Stimulated activated CD4-positive, alpha-beta T cell treated with anti-CD3 and anti-CD28 coated beads, Interleukin-1b, Interleukin-23, amount 100 ng/mL, for 48 hours (primary cell): ENCODE measurements around the gene MAST2.

Experiments
- DNase-seq: peaks from one replicate; pipeline ENCODE4 v3.0.0-alpha.2; 2020

Gene MAST2

DNA sequence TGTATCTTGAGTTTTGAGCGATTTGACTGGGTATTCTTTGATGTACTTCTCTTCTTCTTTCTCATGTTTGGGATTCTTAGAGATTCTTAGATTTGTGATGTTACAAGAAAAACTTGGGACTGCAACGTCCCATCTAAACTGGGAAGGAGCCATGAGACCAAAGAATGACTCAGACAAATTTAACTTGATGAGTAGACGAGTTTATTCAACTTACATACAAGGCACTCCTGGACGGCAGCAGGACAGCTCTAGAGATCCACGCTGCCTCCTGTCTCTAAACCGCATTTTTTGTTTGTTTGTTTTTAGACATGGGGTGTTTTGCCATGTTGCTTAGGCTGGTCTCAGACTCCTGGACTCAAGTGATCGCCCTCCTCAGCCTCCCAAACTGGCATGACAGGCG lies 191.9 kb downstream of the MAST2 start:
- DNase-seq = no peak

DNA sequence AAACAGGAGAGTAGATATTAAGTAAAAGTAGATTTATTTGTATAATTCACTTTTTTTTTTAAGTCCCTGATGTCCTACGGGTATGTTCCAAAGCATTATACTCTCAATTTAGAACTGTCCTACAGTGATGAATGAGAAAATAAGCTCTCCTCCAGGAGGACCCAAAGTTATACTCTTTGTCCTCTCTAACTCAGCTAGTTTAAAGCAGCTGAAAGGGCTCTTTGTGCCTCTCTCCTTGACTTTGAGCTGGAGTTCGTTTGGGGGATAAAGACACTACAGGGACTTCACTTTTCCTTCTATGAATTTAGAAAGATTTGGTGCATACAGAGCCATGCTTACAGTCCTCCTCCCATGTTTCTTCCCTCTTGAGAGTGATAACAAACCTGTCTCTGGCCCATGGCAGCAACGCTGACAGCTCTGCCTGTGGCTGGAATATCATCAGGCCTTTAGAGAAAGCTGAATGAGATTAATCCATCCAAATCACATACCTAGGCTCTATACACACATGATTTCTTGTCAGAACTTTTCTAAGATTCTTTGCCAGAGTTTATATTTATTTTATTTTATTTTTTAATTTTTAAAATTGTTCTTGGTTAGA lies 194.7 kb downstream of the MAST2 start:
- DNase-seq = no peak

DNA sequence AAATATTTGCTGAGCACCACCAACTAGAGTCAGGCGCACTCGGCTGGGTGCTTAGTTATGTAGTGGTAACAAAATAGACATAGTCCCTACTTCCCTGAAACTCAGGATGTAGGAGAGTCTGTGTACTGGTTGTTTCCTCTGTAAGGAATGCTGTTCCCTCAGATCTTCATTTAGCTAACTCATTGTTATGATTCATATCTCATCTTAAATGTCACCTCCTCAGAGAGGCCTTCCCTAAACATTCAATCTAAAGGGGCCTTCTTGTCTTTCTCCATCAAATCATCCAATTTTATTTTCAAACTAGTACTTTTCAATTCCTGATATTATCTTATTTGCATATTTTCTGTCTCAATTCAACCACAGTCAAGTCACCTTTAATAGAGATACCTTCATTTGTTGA lies 196.1 kb downstream of the MAST2 start:
- no peak for DNase-seq

DNA sequence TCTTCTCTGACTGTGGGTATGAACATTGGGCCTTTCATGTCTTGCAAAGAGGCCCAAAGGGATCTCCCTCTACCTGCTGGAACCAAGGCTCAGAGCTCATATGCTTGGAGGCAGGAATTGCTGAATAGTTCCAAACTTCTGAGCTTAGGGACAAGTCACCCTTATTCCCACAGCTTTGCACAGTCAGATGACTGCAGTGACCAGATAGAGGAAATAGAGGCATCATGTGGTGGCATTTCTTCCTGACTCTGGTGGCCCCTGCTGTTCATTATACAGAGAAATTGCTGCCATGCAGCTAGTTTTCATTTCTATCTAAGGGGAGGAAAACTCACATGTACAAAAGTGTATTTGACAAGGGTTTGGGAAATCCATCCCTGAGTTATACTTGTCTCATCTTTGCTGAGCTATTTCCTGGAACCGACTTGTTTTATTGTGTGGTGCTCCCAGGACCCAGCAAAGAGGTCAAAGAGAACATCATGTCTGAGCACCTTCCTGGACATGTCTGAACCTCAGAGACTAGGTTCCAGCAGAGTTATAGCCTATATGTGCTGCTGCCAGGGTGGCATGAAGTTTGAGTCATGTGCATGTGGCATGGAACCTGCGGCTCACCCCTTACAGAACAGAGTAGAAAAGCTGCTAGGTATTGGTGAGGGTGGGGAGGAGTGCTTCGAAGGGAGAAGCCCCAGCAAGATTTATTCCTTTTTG lies 197.8 kb downstream of the MAST2 start:
- no peak for DNase-seq

DNA sequence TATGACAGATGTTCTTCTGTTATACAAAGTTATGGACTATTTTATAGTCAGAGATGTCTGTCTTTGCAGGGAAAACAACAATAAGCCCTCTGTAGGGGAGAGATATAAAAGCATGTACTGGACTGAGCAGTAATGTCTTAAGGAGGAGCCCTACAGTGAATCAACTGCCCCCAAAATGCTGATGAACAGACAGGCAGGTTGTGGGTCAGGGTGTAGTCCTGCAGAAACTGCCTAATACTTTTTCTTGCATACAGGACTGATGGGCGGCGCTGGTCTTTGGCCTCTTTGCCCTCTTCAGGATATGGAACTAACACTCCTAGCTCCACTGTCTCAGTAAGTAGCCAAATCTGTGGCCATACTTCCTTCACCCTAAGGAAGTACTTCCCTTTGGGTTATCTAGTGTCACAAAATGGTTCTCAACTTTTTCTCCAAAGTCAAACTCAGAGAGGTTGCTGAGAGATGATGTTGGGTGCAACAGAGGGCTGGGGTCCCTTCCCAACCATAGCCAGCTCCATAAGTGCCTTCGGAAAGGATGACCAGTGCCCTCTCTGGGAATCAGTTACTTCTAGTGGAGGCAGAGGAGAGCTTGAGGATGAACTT lies 199.2 kb downstream of the MAST2 start:
- no peak for DNase-seq

DNA sequence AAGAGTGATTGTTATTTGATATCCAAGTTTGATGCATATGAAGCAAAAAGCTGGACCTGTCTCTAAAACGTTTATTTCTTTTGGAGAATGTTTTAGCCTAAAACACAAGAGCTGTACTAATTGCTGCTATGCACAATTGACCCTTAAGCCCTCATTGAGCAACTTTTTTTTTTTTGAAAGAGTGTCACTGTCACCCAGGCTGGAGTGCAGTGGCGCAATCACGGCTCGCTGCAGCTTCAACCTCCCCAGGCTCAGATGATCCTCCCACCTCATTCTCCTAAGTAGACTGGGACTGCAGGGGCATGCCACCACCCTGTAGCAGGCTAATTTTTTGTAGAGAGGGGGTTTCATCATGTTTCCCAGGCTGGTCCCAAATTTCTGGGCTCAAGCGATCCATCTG lies 199.9 kb downstream of the MAST2 start:
- no peak for DNase-seq

DNA sequence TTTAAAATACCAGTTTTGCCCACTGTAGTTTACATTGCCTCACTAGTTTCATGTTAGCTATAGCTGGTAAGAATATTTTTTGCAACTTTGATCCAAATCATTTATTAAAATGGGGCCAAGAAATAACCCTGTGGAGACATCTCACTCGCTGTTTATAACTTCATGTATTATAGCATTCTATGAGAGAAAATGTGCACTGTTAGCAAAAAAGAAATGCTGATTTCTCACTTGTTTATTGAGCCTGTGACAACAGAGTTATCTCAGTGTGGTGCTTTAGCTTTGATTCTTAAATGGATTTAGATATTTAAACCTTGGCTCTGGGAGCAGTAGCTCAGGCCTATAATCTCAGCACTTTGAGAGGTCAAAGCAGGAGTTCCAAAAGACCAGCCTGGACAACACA lies 201.1 kb downstream of the MAST2 start:
- DNase-seq = no peak

DNA sequence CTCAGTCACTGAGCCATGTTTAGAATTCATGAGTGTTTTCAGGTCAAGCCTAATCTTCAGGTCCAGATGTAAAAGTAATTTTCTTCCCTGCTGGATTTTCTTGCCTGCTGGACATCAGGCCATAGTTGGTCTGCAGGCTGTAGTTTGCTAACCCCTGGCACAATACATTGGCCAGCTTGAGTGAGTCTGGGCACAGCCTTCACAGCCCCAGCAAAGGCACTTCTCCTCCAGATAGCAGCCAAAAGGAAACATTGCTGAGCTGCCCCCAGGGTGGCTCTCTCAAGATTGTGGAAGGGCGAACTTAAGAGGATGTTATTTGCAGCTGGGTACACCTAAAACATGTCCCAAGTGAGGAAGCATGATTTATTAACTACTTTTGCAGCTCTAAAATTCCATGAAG lies 202.2 kb downstream of the MAST2 start:
- DNase-seq = no peak

DNA sequence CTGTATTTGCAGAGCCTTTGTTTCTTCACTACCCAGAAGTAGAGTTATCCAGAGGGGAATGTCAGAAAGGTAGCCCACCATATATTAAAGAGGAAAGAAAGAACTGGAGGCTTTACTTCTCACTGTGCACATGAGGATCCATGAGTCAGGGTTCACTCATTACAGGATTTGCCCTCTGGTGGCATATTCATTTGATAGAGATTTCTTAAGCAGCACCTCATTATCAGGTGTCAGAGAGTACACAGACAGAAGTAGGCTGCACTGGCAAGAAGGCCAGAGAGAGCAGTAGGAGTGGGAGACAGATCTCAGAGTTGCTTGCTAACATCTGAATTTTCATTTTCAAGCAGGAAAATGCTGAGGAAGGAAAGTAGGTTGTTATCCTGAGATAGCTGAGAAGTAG lies 205.2 kb downstream of the MAST2 start:
- DNase-seq = no peak

DNA sequence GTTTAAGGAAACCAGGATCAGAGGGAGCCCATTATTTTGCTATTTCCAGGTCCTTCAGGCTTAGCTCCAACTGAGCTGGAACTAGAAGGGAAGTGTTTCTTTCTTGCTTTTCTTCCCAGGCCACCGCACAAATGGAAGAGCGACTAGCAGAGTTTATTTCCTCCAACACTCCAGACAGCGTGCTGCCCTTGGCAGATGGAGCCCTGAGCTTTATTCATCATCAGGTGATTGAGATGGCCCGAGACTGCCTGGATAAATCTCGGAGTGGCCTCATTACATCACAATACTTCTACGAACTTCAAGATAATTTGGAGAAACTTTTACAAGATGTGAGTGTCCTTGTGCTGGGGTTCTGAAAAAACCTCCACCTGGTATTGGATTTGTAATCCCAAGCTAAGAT lies 207.2 kb downstream of the MAST2 start:
- no peak for DNase-seq

DNA sequence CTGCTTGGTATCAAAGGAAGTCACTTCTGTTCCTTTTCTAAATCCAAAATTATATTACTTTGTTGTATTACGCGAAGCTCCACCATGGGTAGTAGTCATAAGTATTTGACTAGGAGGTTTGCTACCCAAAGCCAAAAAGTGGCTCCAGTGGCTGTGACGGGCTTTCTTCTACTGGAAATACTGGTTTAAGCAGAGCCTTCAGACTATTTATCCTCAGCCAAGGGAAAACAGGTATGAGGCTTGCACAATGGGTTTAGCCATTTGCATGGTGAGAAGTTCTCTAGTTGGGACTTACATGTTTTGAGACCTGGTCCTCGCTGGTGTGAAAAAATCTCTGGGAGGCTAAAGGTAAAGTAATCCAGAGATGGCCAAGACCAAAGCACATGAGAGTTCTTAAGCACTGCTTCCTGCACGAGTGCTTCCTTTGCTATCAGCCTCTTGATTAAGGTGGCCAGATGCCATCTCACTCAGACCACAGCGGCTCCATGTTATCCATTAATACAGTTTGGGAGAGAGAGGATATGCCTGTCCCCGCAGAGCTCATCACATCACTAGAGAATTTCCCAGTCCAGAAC lies 207.8 kb downstream of the MAST2 start:
- no peak for DNase-seq

DNA sequence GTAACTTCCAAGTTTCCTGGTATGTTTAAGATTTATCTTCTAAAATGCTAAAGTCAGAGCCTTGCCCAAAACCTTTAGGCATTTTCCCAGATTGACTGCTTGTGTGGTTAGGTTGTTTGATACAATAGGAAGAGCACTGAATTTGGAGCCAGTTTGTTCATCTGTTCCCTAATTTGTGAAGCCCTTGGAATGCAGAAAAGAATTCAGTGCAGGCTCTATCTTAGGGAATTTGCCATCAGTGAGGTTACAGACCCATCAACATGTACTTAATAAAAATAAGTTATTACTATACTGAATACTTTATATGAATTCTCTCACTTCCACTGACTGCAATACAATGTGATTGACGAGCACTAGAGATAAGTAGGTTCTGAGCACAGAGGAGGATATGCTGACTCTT lies 208.8 kb downstream of the MAST2 start:
- DNase-seq = no peak

DNA sequence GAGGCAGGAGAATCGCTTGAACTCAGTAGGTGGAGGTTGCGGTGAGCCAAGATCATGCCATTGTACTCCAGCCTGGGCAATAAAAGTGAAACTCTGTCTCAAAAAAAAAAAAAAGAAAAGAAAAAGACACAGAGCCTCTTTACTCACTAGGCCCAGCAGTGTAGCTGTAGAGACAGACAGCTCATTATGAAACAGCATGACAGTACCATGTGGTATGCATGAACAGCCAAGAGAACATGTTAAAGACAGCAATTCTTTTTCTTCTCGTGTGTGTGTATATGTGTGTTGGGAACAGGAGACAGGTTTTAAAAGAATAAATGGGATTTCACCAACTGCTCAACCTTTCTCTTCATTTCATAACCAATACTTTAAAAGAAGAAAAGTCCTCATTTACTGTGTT lies 210.2 kb downstream of the MAST2 start:
- DNase-seq = no peak

DNA sequence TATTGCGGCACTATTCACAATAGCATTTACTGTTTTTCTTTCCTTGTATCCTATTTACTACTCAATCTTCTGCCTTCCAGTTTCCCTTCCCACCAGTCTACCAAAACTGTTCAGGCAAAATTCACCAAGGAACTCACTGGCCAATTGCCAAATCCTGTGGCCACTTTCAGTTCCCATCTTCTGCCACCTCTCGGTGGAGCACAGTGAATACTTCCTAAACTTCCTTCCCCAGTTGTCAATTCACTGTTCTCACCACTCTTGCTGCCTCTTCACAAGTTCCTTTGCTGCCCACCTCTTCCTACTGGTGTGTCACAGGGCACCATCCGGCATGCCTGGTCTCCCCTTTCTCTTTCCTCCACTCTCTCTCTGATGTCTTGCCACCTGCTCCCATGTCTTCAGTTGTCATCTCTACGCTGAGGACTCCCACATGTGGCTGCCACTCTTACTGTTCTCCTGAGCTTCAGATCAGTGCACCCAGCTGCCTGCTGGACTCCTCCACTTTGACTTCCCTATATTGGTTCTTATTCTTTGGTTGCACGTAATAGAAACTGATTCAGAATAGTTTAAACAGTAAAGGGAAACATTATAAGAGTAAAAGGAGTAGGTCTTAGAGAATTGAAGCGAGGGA lies 214.6 kb downstream of the MAST2 start:
- DNase-seq = no peak

DNA sequence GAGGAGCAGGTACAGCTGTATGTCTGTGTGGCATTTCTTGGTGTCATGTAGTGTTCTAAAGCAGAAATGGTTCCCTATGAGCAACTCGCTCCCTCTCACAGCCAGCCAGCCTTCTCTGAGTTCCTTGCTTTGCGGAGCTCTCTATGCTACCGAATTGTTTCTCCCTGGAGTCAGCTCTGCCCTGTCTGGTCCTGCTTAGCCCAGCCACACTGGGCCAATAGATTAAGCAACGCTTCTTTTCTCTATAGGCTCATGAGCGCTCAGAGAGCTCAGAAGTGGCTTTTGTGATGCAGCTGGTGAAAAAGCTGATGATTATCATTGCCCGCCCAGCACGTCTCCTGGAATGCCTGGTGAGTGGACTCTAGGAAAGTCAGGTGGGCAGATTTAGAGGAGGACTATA lies 215.9 kb downstream of the MAST2 start:
- no peak for DNase-seq

DNA sequence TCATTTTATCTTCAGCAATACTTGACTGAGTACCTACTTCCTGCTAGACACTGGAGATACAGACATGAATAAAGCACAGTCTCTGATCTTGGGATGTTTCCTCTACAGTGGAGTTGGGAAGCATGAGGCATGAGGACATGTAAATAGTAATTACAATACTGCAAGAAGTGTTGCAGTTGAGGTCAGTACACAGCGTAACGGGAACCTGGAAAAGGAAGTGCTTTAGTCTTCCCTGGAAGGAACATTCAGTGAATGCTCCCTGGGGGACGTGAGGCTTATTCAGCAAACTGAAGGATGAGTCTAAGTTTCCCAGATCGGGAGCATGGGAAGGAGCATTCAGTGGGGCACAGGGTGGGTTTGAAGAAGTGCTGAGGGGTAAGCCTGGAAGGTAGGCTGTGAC lies 216.6 kb downstream of the MAST2 start:
- DNase-seq = no peak

DNA sequence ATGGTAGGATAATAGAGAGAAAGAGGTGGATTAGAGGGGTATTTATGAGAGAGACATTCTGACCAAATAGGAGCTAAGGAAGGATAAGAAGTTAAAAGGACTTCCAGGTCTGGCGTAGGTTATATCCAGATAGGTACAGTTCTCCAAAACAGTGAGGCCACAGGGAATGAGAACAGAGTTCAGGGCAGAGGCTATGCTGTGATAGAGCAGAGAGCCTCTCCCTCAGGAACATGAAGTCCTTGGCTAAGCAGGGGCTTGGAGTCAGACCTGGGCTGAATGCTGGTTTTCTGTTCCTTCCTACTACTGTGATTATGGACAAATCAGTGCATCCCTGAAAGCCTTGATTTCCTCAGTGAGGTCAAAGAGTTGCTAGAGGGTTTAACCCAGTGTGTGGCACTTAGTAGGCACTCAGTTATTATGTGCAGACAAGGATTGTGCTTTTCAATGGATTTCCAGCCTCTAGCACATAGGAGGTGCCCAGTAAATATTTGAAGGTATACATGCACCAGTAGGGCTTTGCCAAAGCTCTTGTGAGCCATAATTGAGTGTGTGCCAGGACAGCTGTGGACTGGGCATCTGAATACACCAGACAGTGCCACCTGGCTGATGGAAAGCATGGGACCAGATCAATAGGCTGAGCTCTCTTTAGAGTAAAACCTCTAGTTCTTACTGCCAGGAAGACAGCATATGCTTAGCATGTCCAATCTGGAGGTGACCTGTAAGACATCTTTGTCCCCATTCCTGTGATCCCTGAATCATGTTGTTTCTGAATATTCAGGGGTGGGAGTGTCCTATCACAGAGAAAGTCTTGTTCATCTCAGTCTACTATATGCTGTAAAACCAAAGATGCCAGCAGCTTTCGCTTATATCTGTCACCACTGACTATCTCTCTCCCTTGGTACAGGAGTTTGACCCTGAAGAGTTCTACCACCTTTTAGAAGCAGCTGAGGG lies 217.9 kb downstream of the MAST2 start:
- DNase-seq = no peak

DNA sequence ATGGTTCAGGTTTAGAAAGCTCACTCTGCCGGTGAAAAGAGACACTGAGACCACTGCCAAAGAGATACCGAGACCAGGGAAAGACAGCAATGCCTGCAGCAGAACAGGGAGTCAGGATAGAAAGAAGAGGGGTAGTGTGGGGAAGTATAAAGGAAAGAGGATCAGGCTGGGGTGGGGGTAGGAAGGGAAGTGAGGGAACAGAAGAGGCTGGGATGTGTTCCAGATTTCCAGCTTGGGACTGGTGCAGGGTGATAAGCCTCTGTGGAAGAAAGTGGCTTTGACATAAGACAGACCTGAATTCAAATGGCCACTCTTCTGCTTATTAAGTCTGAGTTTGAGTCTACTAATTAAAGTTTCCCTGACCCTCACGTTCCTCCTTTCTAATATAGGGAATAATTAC lies 223.1 kb downstream of the MAST2 start:
- no peak for DNase-seq

DNA sequence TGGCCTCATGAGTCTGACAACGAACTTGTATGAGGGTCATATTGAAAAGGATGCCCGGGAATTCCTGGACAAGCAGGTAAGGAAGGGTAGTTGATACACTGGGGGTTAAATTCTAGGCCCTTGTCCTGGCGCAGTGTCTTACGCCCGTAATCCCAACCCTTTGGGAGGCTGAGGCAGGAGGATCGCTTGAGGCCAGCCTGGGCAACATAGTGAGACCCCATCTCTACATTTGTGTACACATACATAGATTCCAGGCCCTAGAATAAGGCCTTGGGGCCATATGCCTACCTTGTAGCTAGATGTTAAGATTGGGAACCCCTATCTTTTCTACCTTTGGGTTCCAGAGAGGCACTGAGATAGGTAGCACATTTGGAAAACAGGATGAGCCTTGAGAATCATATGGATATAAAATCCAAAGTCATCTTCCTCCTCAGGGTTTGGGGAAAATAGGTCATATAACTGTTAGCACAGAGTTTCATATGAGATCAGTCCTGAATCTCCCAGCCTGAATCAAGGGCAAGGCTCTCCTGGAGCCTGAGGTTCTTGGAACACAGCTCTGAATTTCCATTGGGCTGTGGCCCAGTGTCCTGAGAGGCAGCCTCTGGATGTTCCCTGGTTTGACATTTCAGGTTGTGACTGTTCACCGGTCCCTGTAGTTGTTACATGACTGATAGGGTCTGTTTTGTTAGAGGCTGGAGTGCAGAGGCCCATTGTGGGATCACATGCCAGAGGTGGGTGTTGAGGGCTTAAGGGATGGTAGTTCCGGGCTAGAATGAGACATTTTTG lies 224.6 kb downstream of the MAST2 start:
- DNase-seq = no peak

DNA sequence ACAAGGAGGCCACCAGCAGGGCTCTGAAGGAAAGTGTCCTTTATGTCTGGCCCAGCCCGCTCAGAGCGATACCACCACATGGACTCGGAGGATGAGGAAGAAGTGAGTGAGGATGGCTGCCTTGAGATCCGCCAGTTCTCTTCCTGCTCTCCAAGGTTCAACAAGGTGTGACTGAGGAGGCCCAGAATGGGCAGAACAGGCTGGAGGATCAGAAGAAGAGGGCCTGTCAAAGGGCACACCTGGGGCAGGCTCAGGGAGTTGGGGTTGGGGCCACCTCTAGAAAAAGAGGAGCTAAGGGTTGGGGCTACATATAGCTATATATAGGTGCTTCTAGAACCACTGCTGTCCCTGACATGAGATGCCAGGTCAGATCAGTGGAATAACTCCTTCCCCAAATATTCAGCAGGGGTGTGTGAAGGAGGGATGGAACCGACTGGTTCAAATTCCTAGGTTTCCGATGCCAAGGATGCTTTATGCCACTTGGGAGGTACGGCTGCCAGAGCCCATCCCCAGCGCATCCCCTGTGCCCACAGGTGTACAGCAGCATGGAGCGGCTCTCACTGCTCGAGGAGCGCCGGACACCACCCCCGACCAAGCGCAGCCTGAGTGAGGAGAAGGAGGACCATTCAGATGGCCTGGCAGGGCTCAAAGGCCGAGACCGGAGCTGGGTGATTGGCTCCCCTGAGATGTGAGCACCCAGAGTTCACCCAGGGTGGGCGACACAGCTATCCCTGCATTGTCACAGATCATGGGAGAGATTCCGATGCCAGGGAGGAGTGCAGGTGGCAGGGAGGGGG lies 226.9 kb downstream of the MAST2 start:
- DNase-seq = no peak
